Measurements from ENCODE around the gene PLCXD1. TPM values are rescaled to one million over a fixed set of nuclear protein-coding genes. Genes with fewer than 3 reads are reported as not detected.

PLCXD1 gene
- total and polyA plus RNA-seq, 5 donors from 2014 or later = 2.9 to 13.3 (median 4.6) TPM

DNA sequence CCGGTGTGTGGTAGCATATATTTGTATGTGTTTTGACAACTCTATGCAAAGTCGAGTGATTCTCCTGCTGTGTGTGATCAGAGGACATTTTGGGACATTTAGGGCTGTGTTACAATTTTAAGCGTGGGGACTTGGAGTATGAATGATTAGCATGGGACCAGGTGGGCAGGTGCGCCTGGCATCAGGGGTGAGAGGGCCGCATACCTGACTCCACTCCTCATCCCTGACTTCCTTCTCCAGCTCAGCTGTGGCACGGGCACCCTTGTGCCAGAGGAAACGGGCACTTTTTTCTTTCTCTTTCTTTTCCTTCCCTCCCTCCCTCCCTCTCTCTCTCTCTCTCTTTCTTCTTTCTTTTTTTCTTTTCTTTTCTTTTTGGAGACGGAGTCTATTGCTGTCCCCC lies 15.7 kb upstream of the PLCXD1 start:
- DNase-seq (no peak), ATAC-seq (ENCODE audit: low read depth in 2 of 2) (no peak)
- Mint-ChIP-seq H3K27ac (no peak overlapping the region), H3K9me3 (no peaks in the 10 kb centered on the region), H3K27me3 (no peaks in the 10 kb centered on the region), H3K4me1 (no peaks in the 10 kb centered on the region), H3K36me3 (no peaks in the 10 kb centered on the region), H3K4me3 (no peak overlapping the region)
- Histone ChIP-seq H3K27ac (ENCODE audit: insufficient read depth, low read length, poor library complexity, severe bottlenecking) (no peak overlapping the region), H3K27me3 (ENCODE audit: control insufficient read depth, insufficient read depth, low read length) (no peaks in the 10 kb centered on the region), H3K4me1 (ENCODE audit: control insufficient read depth, insufficient read depth, low read length, poor library complexity, severe bottlenecking) (no peaks in the 10 kb centered on the region), H3K9me3 (ENCODE audit: control insufficient read depth in 2 of 2, low read length in 2 of 2) (no peaks in the 10 kb centered on the region), H3K36me3 (ENCODE audit: control insufficient read depth, insufficient read depth, low read length) (no peaks in the 10 kb centered on the region), H3K4me3 (ENCODE audit: low read depth, low read length) (no peak overlapping the region)

DNA sequence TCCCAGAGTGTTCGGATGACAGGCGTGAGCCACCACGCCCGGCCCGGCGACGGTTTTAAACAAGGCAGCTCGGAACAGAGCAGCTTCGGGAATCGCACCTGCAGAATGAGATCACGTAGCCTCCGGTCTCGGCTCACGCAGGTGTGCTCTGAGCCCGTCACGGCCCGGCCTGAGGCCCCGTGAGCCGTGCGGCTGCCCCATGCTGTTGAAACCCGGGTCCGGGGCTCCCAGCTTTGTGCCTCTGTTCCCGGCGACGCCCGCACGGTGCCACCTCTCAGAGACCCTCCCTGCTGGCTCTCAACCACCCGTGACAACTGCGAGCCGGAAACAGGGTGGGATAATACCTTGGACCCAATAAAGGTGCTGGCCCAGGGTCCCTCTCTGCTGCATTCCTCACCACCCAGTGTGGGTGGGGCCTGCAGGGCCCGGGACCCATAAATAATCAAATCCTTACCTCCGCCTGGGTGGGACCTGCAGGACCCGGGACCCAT lies 13.4 kb upstream of the PLCXD1 start:
- Mint-ChIP-seq H3K27me3 (no peaks in the 10 kb centered on the region), H3K4me1 (no peaks in the 10 kb centered on the region), H3K36me3 (no peaks in the 10 kb centered on the region), H3K9me3 (no peaks in the 10 kb centered on the region), H3K27ac (no peak overlapping the region), H3K4me3 (no peak overlapping the region)
- ATAC-seq (ENCODE audit: low read depth in 2 of 2) (no peak), DNase-seq (no peak)
- Histone ChIP-seq H3K27me3 (ENCODE audit: control insufficient read depth, insufficient read depth, low read length) (no peaks in the 10 kb centered on the region), H3K27ac (ENCODE audit: insufficient read depth, low read length, poor library complexity, severe bottlenecking) (no peak overlapping the region), H3K36me3 (ENCODE audit: control insufficient read depth, insufficient read depth, low read length) (no peaks in the 10 kb centered on the region), H3K4me1 (ENCODE audit: control insufficient read depth, insufficient read depth, low read length, poor library complexity, severe bottlenecking) (no peaks in the 10 kb centered on the region), H3K9me3 (ENCODE audit: control insufficient read depth in 2 of 2, low read length in 2 of 2) (no peaks in the 10 kb centered on the region), H3K4me3 (ENCODE audit: low read depth, low read length) (no peak overlapping the region)

DNA sequence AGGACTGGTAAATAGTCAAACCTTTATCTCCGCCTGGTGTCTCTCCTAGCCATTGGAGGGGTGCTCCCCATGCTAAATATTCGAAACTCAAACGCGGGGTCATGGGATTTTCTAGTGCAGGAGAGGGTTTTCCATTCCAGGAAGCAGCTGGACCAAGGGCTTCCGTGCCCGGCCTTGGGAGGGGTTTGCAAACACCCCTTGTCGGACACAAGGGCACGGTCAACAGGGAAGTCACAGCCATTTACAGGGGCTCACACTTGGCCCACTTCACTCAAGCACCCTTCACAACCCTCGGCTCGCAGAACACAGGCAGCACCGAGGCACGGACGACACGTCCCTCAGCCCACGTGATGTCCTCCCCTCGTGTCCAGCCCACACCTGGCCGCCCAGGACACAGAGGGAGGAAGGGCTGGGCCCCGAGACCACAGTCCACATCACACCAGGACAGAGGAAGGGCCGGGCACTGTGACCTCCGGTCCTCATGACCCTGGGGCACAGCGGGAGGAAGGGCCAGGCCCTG lies 10.3 kb upstream of the PLCXD1 start:
- Histone ChIP-seq H3K4me1 (ENCODE audit: control insufficient read depth, insufficient read depth, low read length, poor library complexity, severe bottlenecking) (peaks cover 7% of the 10 kb centered on the region), H3K4me3 (ENCODE audit: low read depth, low read length) (no peak overlapping the region), H3K36me3 (ENCODE audit: control insufficient read depth, insufficient read depth, low read length) (no peaks in the 10 kb centered on the region), H3K27ac (ENCODE audit: insufficient read depth, low read length, poor library complexity, severe bottlenecking) (no peak overlapping the region), H3K27me3 (ENCODE audit: control insufficient read depth, insufficient read depth, low read length) (no peaks in the 10 kb centered on the region), H3K9me3 (ENCODE audit: control insufficient read depth in 2 of 2, low read length in 2 of 2) (no peaks in the 10 kb centered on the region)
- H3K27ac Mint-ChIP-seq = no peak overlapping the region
- no peaks in the 10 kb centered on the region for H3K9me3 Mint-ChIP-seq
- DNase-seq (no peak), ATAC-seq (ENCODE audit: low read depth in 2 of 2) (no peak)
- no peaks in the 10 kb centered on the region for H3K27me3 Mint-ChIP-seq
- H3K36me3 Mint-ChIP-seq = no peaks in the 10 kb centered on the region
- no peak overlapping the region for H3K4me3 Mint-ChIP-seq
- peaks cover 0 to 3% (median 0%) of the 10 kb centered on the region in 4 donors for H3K4me1 Mint-ChIP-seq

DNA sequence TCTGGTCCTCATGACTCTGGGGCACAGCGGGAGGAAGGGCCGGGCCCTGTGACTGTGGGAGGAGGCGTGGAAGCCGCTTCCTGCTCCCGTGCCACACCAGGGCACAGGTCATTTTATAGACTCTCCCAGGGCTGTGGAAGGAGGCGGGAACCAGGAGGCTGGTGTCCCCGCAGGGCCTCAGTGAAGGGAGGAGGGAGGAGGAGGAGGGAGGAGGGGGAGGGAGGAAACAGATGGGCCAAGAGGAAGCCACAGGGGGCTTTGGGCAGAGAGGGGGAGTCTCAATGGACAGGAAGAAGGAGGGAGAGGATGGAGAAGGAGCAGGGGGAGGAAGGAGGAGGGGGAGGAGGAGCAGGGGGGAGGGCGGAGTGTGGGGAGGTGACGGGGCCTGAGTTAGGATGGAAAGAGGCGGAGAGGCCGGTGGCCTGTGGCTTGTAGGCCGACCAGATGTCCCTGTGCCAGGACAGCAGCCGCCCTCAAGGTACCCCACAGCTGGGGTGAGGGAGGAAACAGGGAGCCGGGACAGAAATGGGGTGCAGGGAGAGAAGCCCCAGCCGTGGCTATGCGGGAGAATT lies 6.2 kb upstream of the PLCXD1 start:
- Histone ChIP-seq H3K4me3 (ENCODE audit: low read depth, low read length) (no peak overlapping the region), H3K36me3 (ENCODE audit: control insufficient read depth, insufficient read depth, low read length) (no peaks in the 10 kb centered on the region), H3K4me1 (ENCODE audit: control insufficient read depth, insufficient read depth, low read length, poor library complexity, severe bottlenecking) (peaks cover 20% of the 10 kb centered on the region), H3K9me3 (ENCODE audit: control insufficient read depth in 2 of 2, low read length in 2 of 2) (no peaks in the 10 kb centered on the region), H3K27me3 (ENCODE audit: control insufficient read depth, insufficient read depth, low read length) (no peaks in the 10 kb centered on the region), H3K27ac (ENCODE audit: insufficient read depth, low read length, poor library complexity, severe bottlenecking) (no peak overlapping the region)
- DNase-seq (no peak), ATAC-seq (ENCODE audit: low read depth in 2 of 2) (no peak)
- Mint-ChIP-seq H3K27me3 (peaks cover 4% of the 10 kb centered on the region), H3K27ac (no peak overlapping the region), H3K9me3 (no peaks in the 10 kb centered on the region), H3K4me3 (peak overlapping the region in 3 of 4 donors; percentile 70 to 82 (median 79)), H3K4me1 (peaks cover 0 to 29% (median 6%) of the 10 kb centered on the region in 4 donors), H3K36me3 (no peaks in the 10 kb centered on the region)

DNA sequence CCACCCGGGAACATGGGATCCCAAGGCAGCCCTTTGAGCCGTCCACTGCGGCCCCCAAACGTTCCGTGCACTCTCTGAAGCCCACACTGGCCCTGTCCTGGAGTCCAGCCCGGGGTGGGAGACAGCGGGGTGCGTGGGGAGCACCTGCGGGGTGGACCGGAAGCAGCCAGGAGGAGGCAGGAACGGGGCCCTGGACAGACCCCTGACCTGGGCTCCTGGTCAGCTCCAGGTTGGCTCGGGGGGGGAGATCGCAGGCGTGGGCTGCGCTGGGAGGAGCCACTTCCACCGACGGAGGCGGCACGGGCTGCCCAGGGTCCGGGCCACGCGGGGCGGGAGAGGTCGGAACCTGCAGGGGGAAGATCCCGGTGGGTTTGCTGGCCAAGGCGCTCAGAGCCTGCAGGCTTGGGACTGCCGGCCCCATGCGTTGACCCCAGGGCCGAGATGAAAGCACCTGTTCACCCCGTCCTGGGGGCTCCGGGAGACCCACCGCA lies 5.7 kb upstream of the PLCXD1 start:
- H3K36me3 ChIP-seq (ENCODE audit: control insufficient read depth, insufficient read depth, low read length) = no peaks in the 10 kb centered on the region
- H3K4me3 Mint-ChIP-seq = peak overlapping the region in 3 of 4 donors; percentile 70 to 82 (median 79)
- H3K4me3 ChIP-seq (ENCODE audit: low read depth, low read length) = peak overlapping the region; percentile 26
- DNase-seq (no peak), ATAC-seq (ENCODE audit: low read depth in 2 of 2) (no peak)
- H3K4me1 ChIP-seq (ENCODE audit: control insufficient read depth, insufficient read depth, low read length, poor library complexity, severe bottlenecking) = peaks cover 20% of the 10 kb centered on the region
- peaks cover 4% of the 10 kb centered on the region for H3K27me3 Mint-ChIP-seq
- H3K27ac Mint-ChIP-seq = peak overlapping the region in 1 of 3 donors; percentile 56
- no peaks in the 10 kb centered on the region for H3K9me3 Mint-ChIP-seq
- H3K27me3 ChIP-seq (ENCODE audit: control insufficient read depth, insufficient read depth, low read length) = no peaks in the 10 kb centered on the region
- H3K27ac ChIP-seq (ENCODE audit: insufficient read depth, low read length, poor library complexity, severe bottlenecking) = no peak overlapping the region
- H3K36me3 Mint-ChIP-seq = no peaks in the 10 kb centered on the region
- peaks cover 0 to 29% (median 6%) of the 10 kb centered on the region in 4 donors for H3K4me1 Mint-ChIP-seq
- H3K9me3 ChIP-seq (ENCODE audit: control insufficient read depth in 2 of 2, low read length in 2 of 2) = no peaks in the 10 kb centered on the region

DNA sequence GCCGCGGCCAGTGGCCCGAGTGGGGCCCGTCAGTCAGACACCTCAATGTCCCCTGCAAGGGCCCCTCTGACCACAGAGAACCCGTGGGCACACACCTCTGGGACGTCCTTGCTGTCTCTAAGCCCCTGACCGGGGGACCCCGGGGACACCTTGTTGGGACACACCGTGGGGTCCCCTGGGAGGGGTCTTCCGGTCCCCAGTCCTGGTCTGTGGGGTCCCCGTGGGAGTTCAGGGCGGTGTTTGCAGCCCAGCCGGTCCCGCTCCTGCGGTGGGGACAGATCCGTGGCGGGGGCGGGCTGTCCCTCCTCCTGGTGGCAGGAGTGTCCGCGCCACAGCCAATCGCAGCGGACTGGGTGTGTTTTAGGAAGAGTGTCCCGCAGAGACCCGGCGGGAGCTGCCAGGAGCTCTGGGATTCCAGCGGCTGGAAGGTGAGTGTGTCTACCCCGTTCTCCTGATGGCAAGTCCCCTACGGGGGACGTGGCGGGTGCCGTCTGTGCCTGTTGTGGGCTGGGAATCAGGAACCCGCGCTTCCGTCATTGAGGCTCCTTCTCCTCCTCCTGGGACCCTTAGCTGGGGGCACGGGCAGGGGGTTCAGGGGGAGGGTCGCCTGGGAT lies 5.1 kb upstream of the PLCXD1 start:
- H3K27ac ChIP-seq (ENCODE audit: insufficient read depth, low read length, poor library complexity, severe bottlenecking) = no peak overlapping the region
- H3K27me3 Mint-ChIP-seq = peaks cover 4% of the 10 kb centered on the region
- no peaks in the 10 kb centered on the region for H3K9me3 ChIP-seq (ENCODE audit: control insufficient read depth in 2 of 2, low read length in 2 of 2)
- H3K36me3 ChIP-seq (ENCODE audit: control insufficient read depth, insufficient read depth, low read length) = no peaks in the 10 kb centered on the region
- peaks cover 0 to 29% (median 6%) of the 10 kb centered on the region in 4 donors for H3K4me1 Mint-ChIP-seq
- H3K36me3 Mint-ChIP-seq = no peaks in the 10 kb centered on the region
- DNase-seq (peak; percentile 31 to 39 (median 39)), ATAC-seq (ENCODE audit: low read depth in 2 of 2) (peak; percentile 66 to 73)
- H3K27me3 ChIP-seq (ENCODE audit: control insufficient read depth, insufficient read depth, low read length) = no peaks in the 10 kb centered on the region
- peak overlapping the region; percentile 68 to 85 (median 80) for H3K4me3 Mint-ChIP-seq
- peak overlapping the region; percentile 57 for H3K4me3 ChIP-seq (ENCODE audit: low read depth, low read length)
- H3K27ac Mint-ChIP-seq = peak overlapping the region in 2 of 3 donors; percentile 35 to 69
- peaks cover 20% of the 10 kb centered on the region for H3K4me1 ChIP-seq (ENCODE audit: control insufficient read depth, insufficient read depth, low read length, poor library complexity, severe bottlenecking)
- H3K9me3 Mint-ChIP-seq = no peaks in the 10 kb centered on the region

DNA sequence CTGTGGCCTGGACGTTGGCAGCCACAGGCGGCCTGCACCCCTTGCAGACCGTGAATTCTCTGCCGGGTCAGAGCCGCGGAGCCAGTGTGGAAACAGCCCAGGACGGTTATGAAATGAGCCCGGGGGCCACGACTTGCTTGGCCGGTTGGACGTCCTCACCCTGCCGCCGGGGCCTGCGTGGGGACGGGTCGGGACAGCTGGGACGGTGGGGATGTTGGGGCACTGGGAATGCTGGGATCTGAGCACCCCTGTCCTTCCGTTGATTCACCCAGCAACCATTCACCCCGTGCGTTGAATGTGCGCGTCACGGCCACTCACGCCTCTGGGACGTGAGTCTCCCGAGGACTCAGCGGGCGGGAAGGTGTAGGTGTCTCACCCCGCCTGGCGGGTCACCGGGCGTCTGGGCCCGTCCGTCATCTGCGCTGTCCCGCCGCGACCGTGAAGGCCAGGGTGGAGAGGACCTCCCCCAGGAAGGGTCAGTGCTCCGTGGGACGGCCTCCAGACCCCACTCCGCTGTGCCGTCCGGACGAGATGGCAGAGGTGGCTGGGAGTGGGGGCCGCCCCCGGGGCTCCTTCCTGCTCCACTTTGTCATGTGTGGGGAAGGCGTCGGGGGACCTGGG lies 4.5 kb upstream of the PLCXD1 start:
- peaks cover 20% of the 10 kb centered on the region for H3K4me1 ChIP-seq (ENCODE audit: control insufficient read depth, insufficient read depth, low read length, poor library complexity, severe bottlenecking)
- peak overlapping the region; percentile 57 for H3K4me3 ChIP-seq (ENCODE audit: low read depth, low read length)
- Mint-ChIP-seq H3K27me3 (peaks cover 4% of the 10 kb centered on the region), H3K9me3 (no peaks in the 10 kb centered on the region), H3K36me3 (no peaks in the 10 kb centered on the region), H3K27ac (peak overlapping the region in 2 of 3 donors; percentile 35 to 69), H3K4me3 (peak overlapping the region; percentile 68 to 85 (median 80)), H3K4me1 (peaks cover 0 to 35% (median 9%) of the 10 kb centered on the region in 4 donors)
- H3K36me3 ChIP-seq (ENCODE audit: control insufficient read depth, insufficient read depth, low read length) = no peaks in the 10 kb centered on the region
- DNase-seq (peak in 1 of 3 donors; percentile 24), ATAC-seq (ENCODE audit: low read depth in 2 of 2) (peak in 1 of 2 donors; percentile 35)
- no peaks in the 10 kb centered on the region for H3K27me3 ChIP-seq (ENCODE audit: control insufficient read depth, insufficient read depth, low read length)
- H3K9me3 ChIP-seq (ENCODE audit: control insufficient read depth in 2 of 2, low read length in 2 of 2) = no peaks in the 10 kb centered on the region
- H3K27ac ChIP-seq (ENCODE audit: insufficient read depth, low read length, poor library complexity, severe bottlenecking) = no peak overlapping the region
